IMR-90 (cell line): ENCODE data around the gene MRPL54. TPM values are rescaled to one million over a fixed set of nuclear protein-coding genes. Genes with fewer than 3 reads are reported as not detected.

ENCODE experiments used
- ATAC-seq: fragments of 200-7000 bp; cut with Tn5 transposase; 2 replicates; pipeline ENCODE4 v1.9.1; 2020; ENCODE audit warnings: low read depth, mild to moderate bottlenecking, moderate library complexity
- BruUV-seq: library from RNA; stranded (reverse); fragments of 400-500 nt; replicated peaks from 2 replicates; lab custom pipeline; 2021; lab: Mats Ljungman, UMichigan
- CTCF ChIA-PET: fragments of 300-600 bp; formaldehyde crosslinking; extraction: SDS; loops from one replicate; lab custom pipeline; 2021; ENCODE audit warnings: antibody characterized with exemption; lab: Yijun Ruan, JAX
- POLR2A ChIA-PET: fragments of 300-600 bp; sonication (Branson Sonifier 250); formaldehyde crosslinking; loops from one replicate; lab custom pipeline; 2022; ENCODE audit warnings: antibody characterized with exemption; ENCODE audit not compliant: unreplicated experiment; lab: Charles Lee
- DNase-seq: peaks from one replicate; pipeline ENCODE4 v3.0.0; 2013
- H2AFZ ChIP-seq: replicated peaks from 2 replicates; pipeline ENCODE3; 2013; ENCODE audit warnings: low read length, mild to moderate bottlenecking; ENCODE audit not compliant: poor library complexity
- H2AK5ac ChIP-seq: 2 replicates; pipeline ENCODE4 v1.6.1; 2013; ENCODE audit warnings: low read depth, low read length, inconsistent platforms
- H2AK9ac ChIP-seq: replicated peaks from 2 replicates; pipeline ENCODE3; 2013; ENCODE audit warnings: mild to moderate bottlenecking, low read depth, low read length, moderate library complexity; ENCODE audit not compliant: poor library complexity
- H2BK120ac ChIP-seq: 2 replicates; pipeline ENCODE4 v1.6.1; 2013; ENCODE audit warnings: low read depth, low read length, inconsistent platforms
- H2BK15ac ChIP-seq: 3 replicates; pipeline ENCODE4 v1.6.1; 2013; ENCODE audit warnings: low read depth, low read length, inconsistent platforms
- H2BK20ac ChIP-seq: 2 replicates; pipeline ENCODE4 v1.6.1; 2013; ENCODE audit warnings: low read depth, mild to moderate bottlenecking, inconsistent platforms, low read length, moderate library complexity
- H2BK5ac ChIP-seq: 2 replicates; pipeline ENCODE4 v1.6.1; 2013; ENCODE audit warnings: mild to moderate bottlenecking, low read depth, low read length, inconsistent platforms; ENCODE audit not compliant: poor library complexity, severe bottlenecking
- H3K14ac ChIP-seq: replicated peaks from 2 replicates; pipeline ENCODE4 v1.6.1; 2013; ENCODE audit warnings: low read depth, low read length, inconsistent platforms
- H3K18ac ChIP-seq: 2 replicates; pipeline ENCODE4 v1.6.1; 2013; ENCODE audit warnings: low read depth, low read length, control low read depth
- H3K23ac ChIP-seq: 2 replicates; pipeline ENCODE4 v1.6.1; 2013; ENCODE audit warnings: low read depth, low read length, inconsistent platforms
- H3K27ac ChIP-seq: 2 replicates; pipeline ENCODE4 v1.5.1; 2013; ENCODE audit warnings: mild to moderate bottlenecking, control low read depth, low read length; ENCODE audit not compliant: insufficient read depth
- H3K27me3 ChIP-seq: 2 replicates; pipeline ENCODE4 v1.6.1; 2013; ENCODE audit warnings: low read length; ENCODE audit not compliant: control insufficient read depth, insufficient read depth
- H3K36me3 ChIP-seq: 2 replicates; pipeline ENCODE4 v1.6.1; 2013; ENCODE audit warnings: low read length, mixed read lengths; ENCODE audit not compliant: control insufficient read depth, insufficient read depth
- H3K4ac ChIP-seq: 2 replicates; pipeline ENCODE4 v1.6.1; 2013; ENCODE audit warnings: low read depth, low read length, inconsistent platforms
- H3K4me1 ChIP-seq: 2 replicates; pipeline ENCODE4 v1.6.1; 2013; ENCODE audit warnings: low read length, mixed read lengths; ENCODE audit not compliant: control insufficient read depth, insufficient read depth
- H3K4me2 ChIP-seq: 2 replicates; pipeline ENCODE4 v1.6.1; 2013; ENCODE audit warnings: low read depth, mild to moderate bottlenecking, control low read depth, low read length, moderate library complexity
- H3K4me3 ChIP-seq: 2 replicates; pipeline ENCODE4 v1.5.1; 2013; ENCODE audit warnings: low read depth, mild to moderate bottlenecking, control low read depth, low read length, moderate library complexity; ENCODE audit not compliant: insufficient read depth
- H3K56ac ChIP-seq: 2 replicates; pipeline ENCODE4 v1.6.1; 2013; ENCODE audit warnings: low read length, inconsistent platforms; ENCODE audit not compliant: insufficient read depth; ENCODE audit errors: extremely low read depth
- H3K79me1 ChIP-seq, 2 experiments: 2 replicates each; pipeline ENCODE4 v1.6.1; 2013; ENCODE audit warnings: low read length in 2 of 2, inconsistent platforms in 1 of 2, low read depth in 1 of 2
- H3K9ac ChIP-seq: 2 replicates; pipeline ENCODE4 v1.6.1; 2013; ENCODE audit warnings: low read depth, low read length, control low read depth
- H3K9me1 ChIP-seq: 2 replicates; pipeline ENCODE4 v1.6.1; 2013; ENCODE audit warnings: low read length, inconsistent platforms; ENCODE audit not compliant: insufficient read depth
- H3K9me3 ChIP-seq: 2 replicates; pipeline ENCODE4 v1.6.1; 2013; ENCODE audit warnings: low read length; ENCODE audit not compliant: control insufficient read depth, insufficient read depth
- H4K20me1 ChIP-seq: 2 replicates; pipeline ENCODE4 v1.6.1; 2013; ENCODE audit warnings: low read length, inconsistent platforms; ENCODE audit not compliant: insufficient read depth
- H4K5ac ChIP-seq: 2 replicates; pipeline ENCODE4 v1.6.1; 2013; ENCODE audit warnings: mild to moderate bottlenecking, low read depth, low read length, control low read depth
- H4K8ac ChIP-seq, 2 experiments: 2 replicates each; pipeline ENCODE4 v1.6.1; 2013; ENCODE audit warnings: low read depth in 2 of 2, low read length in 2 of 2, control low read depth in 1 of 2, inconsistent platforms in 1 of 2
- H4K91ac ChIP-seq: 2 replicates; pipeline ENCODE4 v1.6.1; 2013; ENCODE audit warnings: low read depth, low read length, inconsistent platforms; ENCODE audit not compliant: insufficient read depth
- BHLHE40 ChIP-seq: fragments of 150-350 bp; IDR thresholded peaks from 2 replicates; pipeline ENCODE4 v1.6.1; 2016; ENCODE audit warnings: mild to moderate bottlenecking, low read depth, low read length
- CEBPB ChIP-seq: IDR thresholded peaks from 2 replicates; pipeline ENCODE4 v1.6.1; 2012; ENCODE audit warnings: low read depth, low read length, improper control_type of control experiment
- CHD1 ChIP-seq: IDR thresholded peaks from 2 replicates; pipeline ENCODE4 v1.6.1; 2012; ENCODE audit warnings: low read depth, low read length, improper control_type of control experiment
- FOS ChIP-seq: fragments of 150-350 bp; IDR thresholded peaks from 2 replicates; pipeline ENCODE4 v1.6.1; 2016; ENCODE audit warnings: low read depth, low read length
- MAFK ChIP-seq: IDR thresholded peaks from 2 replicates; pipeline ENCODE4 v1.6.1; 2012; ENCODE audit warnings: low read depth, low read length, improper control_type of control experiment
- MAZ ChIP-seq: IDR thresholded peaks from 2 replicates; pipeline ENCODE4 v1.6.1; 2012; ENCODE audit warnings: low read depth, mild to moderate bottlenecking, low read length, improper control_type of control experiment, moderate library complexity, borderline replicate concordance
- MXI1 ChIP-seq: IDR thresholded peaks from 2 replicates; pipeline ENCODE4 v1.6.1; 2012; ENCODE audit warnings: low read depth, mild to moderate bottlenecking, low read length, moderate library complexity, borderline replicate concordance
- NFE2L2 ChIP-seq: fragments of 150-350 bp; IDR thresholded peaks from 2 replicates; pipeline ENCODE4 v1.6.1; 2016; ENCODE audit warnings: low read depth, mild to moderate bottlenecking, low read length
- POLR2A ChIP-seq: IDR thresholded peaks from 2 replicates; pipeline ENCODE4 v1.6.1; 2012; ENCODE audit warnings: mild to moderate bottlenecking, low read depth, low read length
- RAD21 ChIP-seq: IDR thresholded peaks from 2 replicates; pipeline ENCODE4 v1.6.1; 2012; ENCODE audit warnings: low read length, improper control_type of control experiment
- RCOR1 ChIP-seq: IDR thresholded peaks from 2 replicates; pipeline ENCODE4 v1.6.1; 2012; ENCODE audit warnings: mild to moderate bottlenecking, low read length, improper control_type of control experiment; ENCODE audit not compliant: insufficient replicate concordance
- RFX5 ChIP-seq: IDR thresholded peaks from 2 replicates; pipeline ENCODE4 v1.8.0; 2012; ENCODE audit warnings: low read depth, mild to moderate bottlenecking, low read length, moderate library complexity
- SMC3 ChIP-seq: fragments of 150-350 bp; IDR thresholded peaks from 2 replicates; pipeline ENCODE4 v1.6.1; 2016; ENCODE audit warnings: low read depth, mild to moderate bottlenecking, antibody characterized with exemption, low read length, moderate library complexity
- WGBS, 2 experiments: methylation state at CpG; one replicate each; pipeline versions ENCODE4 v1.1.5 to v1.1.7; 2013; ENCODE audit warnings: missing lambda C conversion rate in 2 of 2; ENCODE audit not compliant: insufficient read length in 1 of 2; ENCODE audit errors: extremely low coverage in 2 of 2; 5-methylcytosine and 5-hydroxymethylcytosine counted together
- dilution Hi-C: fragments of 300-500 bp; cut with HindIII; formaldehyde crosslinking; loops from one replicate; pipeline ENCODE4 v1.14.3; 2018; ENCODE audit warnings: low sequenced_read_pairs; ENCODE audit not compliant: unreplicated experiment
- in situ Hi-C: fragments of 300-500 bp; cut with MboI; formaldehyde crosslinking; loops from 3 replicates; pipeline ENCODE4 v1.14.3; 2019; ENCODE audit warnings: low sequenced_read_pairs, inconsistent platforms, mixed read lengths
- intact Hi-C: fragments of 100-400 bp; cut with micrococcal nuclease; formaldehyde crosslinking; loops from 2 replicates; pipeline ENCODE4 v1.10.0; 2022
- polyA plus RNA-seq, 3 experiments: library from polyadenylated mRNA; depleted of rRNA; stranded (reverse); fragments of >200 nt; gene quantifications; 2 replicates each; pipeline ENCODE4 v1.2.3, GENCODE V29; 2012; ENCODE audit warnings: low replicate concordance in 1 of 3
- total RNA-seq: library from RNA; depleted of rRNA; stranded (reverse); fragments of >200 nt; gene quantifications from 2 replicates; pipeline ENCODE4 v1.2.3, GENCODE V29; 2012
- TF ChIP-seq, protein P1 (sequence below): fragments of 150-350 bp; IDR thresholded peaks from 2 replicates; pipeline ENCODE4 v1.6.1; 2017; ENCODE audit warnings: mild to moderate bottlenecking, antibody characterized with exemption, low read length, low read depth
- TF ChIP-seq, protein P2 (sequence below): conservative IDR thresholded peaks from 2 replicates; pipeline ENCODE4 v1.5.1; 2012; ENCODE audit warnings: mild to moderate bottlenecking, low read depth, low read length, improper control_type of control experiment
- TF ChIP-seq, protein P3 (sequence below): fragments of 150-350 bp; IDR thresholded peaks from 2 replicates; pipeline ENCODE4 v1.6.1; 2016; ENCODE audit warnings: low read depth, mild to moderate bottlenecking, low read length, moderate library complexity, borderline replicate concordance

Gene MRPL54
- total and polyA plus RNA-seq, 2 of the 4 experiments (the other 2 are of a cell fraction) = 55.9 to 75.7 TPM

DNA sequence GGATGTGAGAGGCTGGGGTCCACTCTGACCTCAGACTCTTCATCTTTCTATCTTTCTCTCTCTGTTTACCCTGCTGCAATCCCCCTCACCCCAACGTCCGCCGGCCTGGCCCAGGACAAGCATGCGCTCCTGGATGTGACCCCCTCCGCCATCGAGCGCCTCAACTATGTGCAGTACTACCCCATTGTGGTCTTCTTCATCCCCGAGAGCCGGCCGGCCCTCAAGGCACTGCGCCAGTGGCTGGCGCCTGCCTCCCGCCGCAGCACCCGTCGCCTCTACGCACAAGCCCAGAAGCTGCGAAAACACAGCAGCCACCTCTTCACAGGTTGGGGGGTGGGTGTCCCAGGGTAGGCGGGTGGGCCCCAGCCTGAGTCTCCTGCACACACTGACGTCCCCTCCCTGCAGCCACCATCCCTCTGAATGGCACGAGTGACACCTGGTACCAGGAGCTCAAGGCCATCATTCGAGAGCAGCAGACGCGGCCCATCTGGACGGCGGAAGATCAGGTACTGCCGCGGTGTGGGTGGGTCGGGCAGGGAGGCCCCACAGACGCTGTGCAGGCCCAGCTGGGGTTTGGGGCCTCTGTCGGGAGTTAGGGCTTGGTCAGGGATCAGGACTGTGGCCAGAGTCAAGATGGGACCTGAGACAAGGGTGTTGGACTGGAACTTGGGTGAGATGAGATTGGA, 16.0 kb upstream of the MRPL54 start:
- H3K79me1 ChIP-seq = no peaks in the 10 kb centered on the region
- peaks cover 7% of the 10 kb centered on the region for H3K27me3 ChIP-seq
- no peak overlapping the region for H3K4ac ChIP-seq
- no peak overlapping the region for H2AFZ ChIP-seq
- peaks cover 2% of the 10 kb centered on the region; the same call in 1 of the 2 replicates for H3K9me3 ChIP-seq
- no peak overlapping the region for H3K56ac ChIP-seq
- no peak overlapping the region for H2AK5ac ChIP-seq
- intact Hi-C loops = no loop called here
- no peak overlapping the region for H3K9ac ChIP-seq
- no peak overlapping the region for H2BK20ac ChIP-seq
- ChIA-PET POLR2A (no interaction called here), CTCF (no interaction called here)
- no peak overlapping the region for H2AK9ac ChIP-seq
- in situ Hi-C loops = no loop called here
- no peak for TF ChIP-seq MAZ
- no peak for TF ChIP-seq RAD21
- no peak for TF ChIP-seq MXI1
- TF ChIP-seq CEBPB = no peak
- no peak for TF ChIP-seq CHD1
- TF ChIP-seq NFE2L2 = no peak
- TF ChIP-seq SMC3 = no peak
- TF ChIP-seq MAFK = no peak
- no peak for TF ChIP-seq POLR2A
- TF ChIP-seq, protein P1, sequence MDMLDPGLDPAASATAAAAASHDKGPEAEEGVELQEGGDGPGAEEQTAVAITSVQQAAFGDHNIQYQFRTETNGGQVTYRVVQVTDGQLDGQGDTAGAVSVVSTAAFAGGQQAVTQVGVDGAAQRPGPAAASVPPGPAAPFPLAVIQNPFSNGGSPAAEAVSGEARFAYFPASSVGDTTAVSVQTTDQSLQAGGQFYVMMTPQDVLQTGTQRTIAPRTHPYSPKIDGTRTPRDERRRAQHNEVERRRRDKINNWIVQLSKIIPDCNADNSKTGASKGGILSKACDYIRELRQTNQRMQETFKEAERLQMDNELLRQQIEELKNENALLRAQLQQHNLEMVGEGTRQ = no peak
- no peak for TF ChIP-seq RCOR1
- TF ChIP-seq, protein P2, sequence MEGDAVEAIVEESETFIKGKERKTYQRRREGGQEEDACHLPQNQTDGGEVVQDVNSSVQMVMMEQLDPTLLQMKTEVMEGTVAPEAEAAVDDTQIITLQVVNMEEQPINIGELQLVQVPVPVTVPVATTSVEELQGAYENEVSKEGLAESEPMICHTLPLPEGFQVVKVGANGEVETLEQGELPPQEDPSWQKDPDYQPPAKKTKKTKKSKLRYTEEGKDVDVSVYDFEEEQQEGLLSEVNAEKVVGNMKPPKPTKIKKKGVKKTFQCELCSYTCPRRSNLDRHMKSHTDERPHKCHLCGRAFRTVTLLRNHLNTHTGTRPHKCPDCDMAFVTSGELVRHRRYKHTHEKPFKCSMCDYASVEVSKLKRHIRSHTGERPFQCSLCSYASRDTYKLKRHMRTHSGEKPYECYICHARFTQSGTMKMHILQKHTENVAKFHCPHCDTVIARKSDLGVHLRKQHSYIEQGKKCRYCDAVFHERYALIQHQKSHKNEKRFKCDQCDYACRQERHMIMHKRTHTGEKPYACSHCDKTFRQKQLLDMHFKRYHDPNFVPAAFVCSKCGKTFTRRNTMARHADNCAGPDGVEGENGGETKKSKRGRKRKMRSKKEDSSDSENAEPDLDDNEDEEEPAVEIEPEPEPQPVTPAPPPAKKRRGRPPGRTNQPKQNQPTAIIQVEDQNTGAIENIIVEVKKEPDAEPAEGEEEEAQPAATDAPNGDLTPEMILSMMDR = no peak
- TF ChIP-seq, protein P3, sequence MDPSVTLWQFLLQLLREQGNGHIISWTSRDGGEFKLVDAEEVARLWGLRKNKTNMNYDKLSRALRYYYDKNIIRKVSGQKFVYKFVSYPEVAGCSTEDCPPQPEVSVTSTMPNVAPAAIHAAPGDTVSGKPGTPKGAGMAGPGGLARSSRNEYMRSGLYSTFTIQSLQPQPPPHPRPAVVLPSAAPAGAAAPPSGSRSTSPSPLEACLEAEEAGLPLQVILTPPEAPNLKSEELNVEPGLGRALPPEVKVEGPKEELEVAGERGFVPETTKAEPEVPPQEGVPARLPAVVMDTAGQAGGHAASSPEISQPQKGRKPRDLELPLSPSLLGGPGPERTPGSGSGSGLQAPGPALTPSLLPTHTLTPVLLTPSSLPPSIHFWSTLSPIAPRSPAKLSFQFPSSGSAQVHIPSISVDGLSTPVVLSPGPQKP = no peak
- no peak for TF ChIP-seq FOS
- TF ChIP-seq RFX5 = no peak
- TF ChIP-seq BHLHE40 = no peak
- 47% methylated on average over 9 of the region's 31 CpGs; no CpG with 5 or more reads in 1 of the 2 experiments for WGBS, 2 experiments
- no peaks in the 10 kb centered on the region for H3K9me1 ChIP-seq
- H3K4me2 ChIP-seq = no peak overlapping the region
- no peak overlapping the region for H4K5ac ChIP-seq
- H4K8ac ChIP-seq = no peak overlapping the region
- H4K91ac ChIP-seq = no peak overlapping the region
- H3K14ac ChIP-seq = no peak overlapping the region
- ATAC-seq (no peak), DNase-seq (no peak)
- H3K27ac ChIP-seq = no peak overlapping the region
- no TSS peak for BruUV-seq
- H3K18ac ChIP-seq = no peak overlapping the region
- H2BK120ac ChIP-seq = no peak overlapping the region
- H3K23ac ChIP-seq = no peak overlapping the region
- no peak overlapping the region for H2BK5ac ChIP-seq
- H2BK15ac ChIP-seq = no peak overlapping the region
- no peak overlapping the region for H3K4me3 ChIP-seq
- H3K36me3 ChIP-seq = peaks cover 10% of the 10 kb centered on the region; the same call in 1 of the 2 replicates
- dilution Hi-C loops = no loop called here
- H4K20me1 ChIP-seq = no peaks in the 10 kb centered on the region
- no peaks in the 10 kb centered on the region for H3K4me1 ChIP-seq
